CD14-positive monocyte (primary cell): Measurements from ENCODE around the gene MVP. TPM values are rescaled to one million over a fixed set of nuclear protein-coding genes. Genes with fewer than 3 reads are reported as not detected.
"Not testable (repeated sequence)": the region's sequence is repeated elsewhere in the genome, so short reads cannot be mapped to it uniquely, and the experiment has no call there.

ENCODE experiments used
- DNase-seq, 3 donors: peaks; one replicate each; pipeline ENCODE4 v3.0.0-alpha.2; 2011 to 2022
- H2AFZ ChIP-seq: 2 replicates; pipeline ENCODE4 v1.6.0; 2012; ENCODE audit warnings: mild to moderate bottlenecking, low read depth, low read length, inconsistent platforms; ENCODE audit not compliant: insufficient read depth, poor library complexity, severe bottlenecking
- H3K27ac ChIP-seq, 2 donors: 1 replicate in 1 of 2; 2 replicates in 1 of 2; pipeline ENCODE4 v1.5.1; 2012 to 2013; ENCODE audit warnings: low read length in 2 of 2, control low read depth in 1 of 2, inconsistent platforms in 1 of 2, low read depth in 1 of 2, mild to moderate bottlenecking in 1 of 2
- H3K27me3 ChIP-seq, 2 donors: one replicate each; pipeline versions ENCODE4 v1.6.0 to v1.6.1; 2011 to 2013; ENCODE audit warnings: low read length in 2 of 2; ENCODE audit not compliant: control insufficient read depth in 2 of 2, insufficient read depth in 2 of 2
- H3K36me3 ChIP-seq, 2 donors: replicated peaks in 1 of 2; 1 replicate in 1 of 2; 2 replicates in 1 of 2; pipeline versions ENCODE4 v1.5.1 to v1.6.1; 2012 to 2013; ENCODE audit warnings: low read length in 2 of 2, control low read depth in 1 of 2, inconsistent platforms in 1 of 2, mild to moderate bottlenecking in 1 of 2; ENCODE audit not compliant: insufficient read depth in 2 of 2, control insufficient read depth in 1 of 2
- H3K4me1 ChIP-seq, 2 donors: 1 replicate in 1 of 2; 2 replicates in 1 of 2; pipeline versions ENCODE4 v1.5.1 to v1.6.1; 2012 to 2013; ENCODE audit warnings: low read length in 2 of 2, control low read depth in 1 of 2, inconsistent platforms in 1 of 2, mild to moderate bottlenecking in 1 of 2, moderate library complexity in 1 of 2; ENCODE audit not compliant: insufficient read depth in 2 of 2, control insufficient read depth in 1 of 2
- H3K4me2 ChIP-seq: replicated peaks from 2 replicates; pipeline ENCODE3; 2012; ENCODE audit warnings: low read length, moderate library complexity, mild to moderate bottlenecking; ENCODE audit not compliant: poor library complexity, severe bottlenecking; ENCODE audit errors: extremely low read depth
- H3K4me3 ChIP-seq, 3 experiments: fragments of 200-600 bp in 1 of 3; sonication (generic) in 1 of 3; replicated peaks in 1 of 3; 1 replicate in 2 of 3; 2 replicates in 1 of 3; pipeline ENCODE4 v1.5.1; 2011 to 2013; ENCODE audit warnings: low read length in 3 of 3, mild to moderate bottlenecking in 3 of 3, control low read depth in 2 of 3, low read depth in 2 of 3, inconsistent platforms in 1 of 3, moderate library complexity in 1 of 3
- H3K79me2 ChIP-seq: 2 replicates; pipeline ENCODE4 v1.6.0; 2012; ENCODE audit warnings: mild to moderate bottlenecking, control low read depth, inconsistent platforms, low read length, moderate library complexity; ENCODE audit not compliant: insufficient read depth
- H3K9ac ChIP-seq: 2 replicates; pipeline ENCODE4 v1.6.0; 2017; ENCODE audit warnings: low read length, mild to moderate bottlenecking; ENCODE audit not compliant: insufficient read depth, poor library complexity, severe bottlenecking
- H3K9me3 ChIP-seq, 2 donors: replicated peaks in 1 of 2; 1 replicate in 1 of 2; 2 replicates in 1 of 2; pipeline versions ENCODE4 v1.5.1 to v1.6.1; 2012 to 2013; ENCODE audit warnings: low read length in 2 of 2, control low read depth in 1 of 2; ENCODE audit not compliant: control insufficient read depth in 1 of 2, insufficient read depth in 1 of 2
- H4K20me1 ChIP-seq: 2 replicates; pipeline ENCODE4 v1.6.0; 2012; ENCODE audit warnings: mild to moderate bottlenecking, low read length, control low read depth, moderate library complexity; ENCODE audit not compliant: insufficient read depth
- H3K27ac Mint-ChIP-seq, 7 donors: one replicate each; pipeline ENCODE4 v1.8.0; 2020; ENCODE audit warnings: mild to moderate bottlenecking in 7 of 7, mixed read lengths in 7 of 7, moderate library complexity in 6 of 7, inconsistent platforms in 2 of 7
- H3K27me3 Mint-ChIP-seq, 3 donors: one replicate each; pipeline ENCODE4 v1.8.0; 2021 to 2022; ENCODE audit warnings: low read depth in 3 of 3, mild to moderate bottlenecking in 3 of 3, mixed read lengths in 3 of 3, moderate library complexity in 3 of 3, inconsistent platforms in 1 of 3
- H3K36me3 Mint-ChIP-seq, 2 donors: one replicate each; pipeline ENCODE4 v1.8.0; 2020; ENCODE audit warnings: mixed read lengths in 2 of 2, inconsistent platforms in 1 of 2, mild to moderate bottlenecking in 1 of 2
- H3K4me1 Mint-ChIP-seq: one replicate; pipeline ENCODE4 v1.8.0; 2020; ENCODE audit warnings: mild to moderate bottlenecking, mixed read lengths
- H3K4me3 Mint-ChIP-seq, 2 donors: one replicate each; pipeline ENCODE4 v1.8.0; 2020; ENCODE audit warnings: mild to moderate bottlenecking in 2 of 2, mixed read lengths in 2 of 2, moderate library complexity in 1 of 2
- H3K9me3 Mint-ChIP-seq, 7 donors: one replicate each; pipeline ENCODE4 v1.8.0; 2020 to 2022; ENCODE audit warnings: mixed read lengths in 7 of 7, mild to moderate bottlenecking in 6 of 7, moderate library complexity in 6 of 7, inconsistent platforms in 2 of 7
- CTCF ChIP-seq: fragments of 200-600 bp; IDR thresholded peaks from one replicate; pipeline ENCODE4 v1.8.0; 2022; ENCODE audit warnings: antibody characterized with exemption, mild to moderate bottlenecking
- WGBS: methylation state at CpG from one replicate; pipeline ENCODE4 v1.1.5; 2013; ENCODE audit warnings: missing lambda C conversion rate; ENCODE audit not compliant: insufficient coverage; 5-methylcytosine and 5-hydroxymethylcytosine counted together
- intact Hi-C, 2 donors: fragments of 100-400 bp; cut with micrococcal nuclease; formaldehyde crosslinking; loops; one replicate each; pipeline versions ENCODE4 v1.15.0 to v1.15.1; 2023
- polyA plus RNA-seq, 3 donors: library from polyadenylated mRNA; depleted of rRNA in 1 of 3; unstranded in 2 of 3; stranded (reverse) in 1 of 3; fragments of 300-500 nt in 2 of 3; fragments of >200 nt in 1 of 3; fragmentation: Illumina TruSeq in 2 of 3; gene quantifications; 1 replicate in 2 of 3; 2 replicates in 1 of 3; pipeline ENCODE4 v1.2.3, GENCODE V29; 2012 to 2021

MVP gene
- polyA plus RNA-seq, 3 donors: 146 to 274 (median 185) TPM

GRCh38 chr16:29830774-29831173, 10.5 kb downstream of the MVP start:
- H3K27ac Mint-ChIP-seq: peak overlapping the region in 2 of 7 donors; percentile 15 to 66
- TF ChIP-seq CTCF: no peak
- Histone ChIP-seq H3K9ac (no peak overlapping the region), H2AFZ (no peak overlapping the region), H3K4me1 (no peaks in the 10 kb centered on the region), H3K36me3 (peaks cover 56 to 73% of the 10 kb centered on the region in 2 donors), H4K20me1 (peaks cover 97% of the 10 kb centered on the region), H3K27ac (no peak overlapping the region), H3K9me3 (no peaks in the 10 kb centered on the region), H3K4me2 (no peak overlapping the region), H3K27me3 (no peaks in the 10 kb centered on the region), H3K4me3 (no peak overlapping the region), H3K79me2 (peaks cover 42% of the 10 kb centered on the region)
- DNase-seq: no peak
- peaks cover 5% of the 10 kb centered on the region for H3K4me1 Mint-ChIP-seq
- intact Hi-C loops: no loop called here
- no peak overlapping the region for H3K4me3 Mint-ChIP-seq
- no peaks in the 10 kb centered on the region for H3K27me3 Mint-ChIP-seq
- H3K9me3 Mint-ChIP-seq: no peaks in the 10 kb centered on the region
- 100% methylated on average over 9 of the region's 11 CpGs for WGBS
- H3K36me3 Mint-ChIP-seq: peaks cover 57 to 73% of the 10 kb centered on the region in 2 donors

- peaks cover 62 to 74% of the 10 kb centered on the region in 2 donors for H3K36me3 Mint-ChIP-seq
- intact Hi-C loops: no loop called here
Observed at GRCh38 chr16:29831490-29831889, 11.2 kb downstream of the MVP start.

GRCh38 chr16:29833219-29833618, 13.0 kb downstream of the MVP start:
- peaks cover 85% of the 10 kb centered on the region for H4K20me1 ChIP-seq
- WGBS: 100% methylated on average over 1 of the region's 4 CpGs
- H3K9me3 ChIP-seq, H3K4me1 ChIP-seq, H3K4me3 Mint-ChIP-seq, H3K27ac ChIP-seq, H3K27me3 Mint-ChIP-seq, H2AFZ ChIP-seq, DNase-seq, H3K4me2 ChIP-seq, H3K4me3 ChIP-seq, H3K9me3 Mint-ChIP-seq, H3K27me3 ChIP-seq, intact Hi-C loops, H3K4me1 Mint-ChIP-seq, H3K9ac ChIP-seq: not testable (repeated sequence)
- Mint-ChIP-seq H3K27ac (peak overlapping the region in 1 of 7 donors; percentile 69), H3K36me3 (peaks cover 72 to 88% of the 10 kb centered on the region in 2 donors)
- peaks cover 80 to 92% of the 10 kb centered on the region in 2 donors for H3K36me3 ChIP-seq
- peaks cover 19% of the 10 kb centered on the region for H3K79me2 ChIP-seq

More at GRCh38 chr16:29831490-29831889, 11.2 kb downstream of the MVP start:
- Histone ChIP-seq H3K4me1 (no peaks in the 10 kb centered on the region), H3K4me2 (no peak overlapping the region), H3K4me3 (no peak overlapping the region), H3K79me2 (peaks cover 35% of the 10 kb centered on the region), H3K36me3 (peaks cover 63 to 75% of the 10 kb centered on the region in 2 donors), H3K9me3 (no peaks in the 10 kb centered on the region), H3K9ac (no peak overlapping the region), H4K20me1 (peaks cover 95% of the 10 kb centered on the region), H3K27me3 (no peaks in the 10 kb centered on the region), H3K27ac (no peak overlapping the region), H2AFZ (no peak overlapping the region)
- TF ChIP-seq CTCF: no peak
- no peak for DNase-seq
- WGBS: 100% methylated on average over 1 of the region's 2 CpGs
- Mint-ChIP-seq H3K9me3 (no peaks in the 10 kb centered on the region), H3K27me3 (no peaks in the 10 kb centered on the region), H3K4me3 (no peak overlapping the region), H3K27ac (peak overlapping the region in 1 of 7 donors; percentile 13), H3K4me1 (peaks cover 5% of the 10 kb centered on the region)
